Neural progenitor cell (in vitro differentiated cells): ENCODE data around the gene HERC2.
"Not testable (repeated sequence)": the region's sequence is repeated elsewhere in the genome, so short reads cannot be mapped to it uniquely, and the experiment has no call there.

ENCODE experiments used
- CTCF ChIP-seq: fragments of 200-600 bp; sonication (generic); IDR thresholded peaks from 2 replicates; pipeline ENCODE4 v1.5.1; 2017; ENCODE audit warnings: antibody characterized with exemption, mild to moderate bottlenecking
- EZH2 ChIP-seq: fragments of 200-600 bp; sonication (generic); IDR thresholded peaks from 2 replicates; pipeline ENCODE4 v1.6.1; 2017; ENCODE audit warnings: antibody characterized with exemption, mild to moderate bottlenecking, moderate library complexity
- EZH2phosphoT487 ChIP-seq: fragments of 200-600 bp; sonication (generic); IDR thresholded peaks from 2 replicates; pipeline ENCODE4 v1.6.1; 2017; ENCODE audit warnings: antibody characterized with exemption

GRCh38 chr15:28227303-28227702, 94.7 kb downstream of the HERC2 start:
- TF ChIP-seq CTCF, result peak; percentile 59
- not testable (repeated sequence) for TF ChIP-seq EZH2phosphoT487, EZH2
